ENCODE measurements around the gene SLC16A4. TPM values are rescaled to one million over a fixed set of nuclear protein-coding genes. Genes with fewer than 3 reads are reported as not detected.

SLC16A4 gene
- total RNA-seq, 2 experiments from 2014 or later = 0.14 to 0.37 TPM

GRCh38 chr1:110348050-110348449 lies 42.8 kb downstream of the SLC16A4 start:
- Mint-ChIP-seq H3K4me1 (ENCODE audit: low read depth) (peaks cover 79% of the 10 kb centered on the region), H3K27me3 (ENCODE audit: low read depth) (no peaks in the 10 kb centered on the region), H3K36me3 (ENCODE audit: low read depth) (peaks cover 52% of the 10 kb centered on the region), H3K27ac (no peak overlapping the region), H3K9me3 (no peaks in the 10 kb centered on the region), H3K4me3 (no peak overlapping the region)
- CTCF ChIA-PET = interaction anchor here (0.8 to 2.2 kb wide), 5 partner anchors 10 to 144 kb away, joined by 3 to 8 read pairs (median 7); no protein-coding TSS in a partner anchor
- no peak for DNase-seq
- intact Hi-C loops (cut with micrococcal nuclease) = no loop called here

- DNase-seq = no peak
- intact Hi-C loops (cut with micrococcal nuclease) = no loop called here
- Mint-ChIP-seq H3K9me3 (no peaks in the 10 kb centered on the region), H3K36me3 (ENCODE audit: low read depth) (peaks cover 59% of the 10 kb centered on the region), H3K4me3 (no peak overlapping the region), H3K27me3 (ENCODE audit: low read depth) (no peaks in the 10 kb centered on the region), H3K27ac (no peak overlapping the region), H3K4me1 (ENCODE audit: low read depth) (peaks cover 84% of the 10 kb centered on the region)
- CTCF ChIA-PET = interaction anchor here (0.6 to 2.2 kb wide), 5 partner anchors 9 to 144 kb away, joined by 3 to 7 read pairs (median 4); no protein-coding TSS in a partner anchor
These were observed 43.5 kb downstream of the SLC16A4 start for GRCh38 chr1:110347182-110347893.

- H3K4me3 Mint-ChIP-seq = no peak overlapping the region
- peaks cover 66% of the 10 kb centered on the region for H3K36me3 Mint-ChIP-seq (ENCODE audit: low read depth)
- H3K27me3 Mint-ChIP-seq (ENCODE audit: low read depth) = no peaks in the 10 kb centered on the region
- no peak for DNase-seq
- CTCF ChIA-PET = interaction anchor here (1.0 to 1.2 kb wide), 2 partner anchors 23 to 143 kb away, joined by 4 read pairs; no protein-coding TSS in a partner anchor
- intact Hi-C loops (cut with micrococcal nuclease) = no loop called here
- peaks cover 88% of the 10 kb centered on the region for H3K4me1 Mint-ChIP-seq (ENCODE audit: low read depth)
- no peaks in the 10 kb centered on the region for H3K9me3 Mint-ChIP-seq
- no peak overlapping the region for H3K27ac Mint-ChIP-seq
These were observed 44.1 kb downstream of the SLC16A4 start for GRCh38 chr1:110346690-110347089.

- intact Hi-C loops (cut with micrococcal nuclease) = no loop called here
- Mint-ChIP-seq H3K27ac (no peak overlapping the region), H3K4me1 (ENCODE audit: low read depth) (peaks cover 91% of the 10 kb centered on the region), H3K36me3 (ENCODE audit: low read depth) (peaks cover 78% of the 10 kb centered on the region), H3K27me3 (ENCODE audit: low read depth) (no peaks in the 10 kb centered on the region), H3K4me3 (no peak overlapping the region), H3K9me3 (no peaks in the 10 kb centered on the region)
- DNase-seq = no peak
- CTCF ChIA-PET = no interaction called here
These were observed 45.3 kb downstream of the SLC16A4 start for GRCh38 chr1:110345480-110345879.

GRCh38 chr1:110344152-110344551 lies 46.7 kb downstream of the SLC16A4 start:
- H3K4me3 Mint-ChIP-seq = no peak overlapping the region
- peaks cover 82% of the 10 kb centered on the region for H3K36me3 Mint-ChIP-seq (ENCODE audit: low read depth)
- peaks cover 87% of the 10 kb centered on the region for H3K4me1 Mint-ChIP-seq (ENCODE audit: low read depth)
- no peak overlapping the region for H3K27ac Mint-ChIP-seq
- CTCF ChIA-PET = interaction anchor here (0.7 to 1.3 kb wide), 3 partner anchors 32 to 141 kb away, joined by 3 to 4 read pairs (median 4); no protein-coding TSS in a partner anchor
- no peak for DNase-seq
- intact Hi-C loops (cut with micrococcal nuclease) = no loop called here
- H3K9me3 Mint-ChIP-seq = no peaks in the 10 kb centered on the region
- no peaks in the 10 kb centered on the region for H3K27me3 Mint-ChIP-seq (ENCODE audit: low read depth)

- no peak for DNase-seq
- CTCF ChIA-PET = interaction anchor here (0.6 to 1.3 kb wide), 5 partner anchors 31 to 220 kb away, joined by 3 to 4 read pairs (median 3); no protein-coding TSS in a partner anchor
- no peak overlapping the region for H3K4me3 Mint-ChIP-seq
- H3K4me1 Mint-ChIP-seq (ENCODE audit: low read depth) = peaks cover 78% of the 10 kb centered on the region
- no peaks in the 10 kb centered on the region for H3K27me3 Mint-ChIP-seq (ENCODE audit: low read depth)
- peaks cover 76% of the 10 kb centered on the region for H3K36me3 Mint-ChIP-seq (ENCODE audit: low read depth)
- H3K9me3 Mint-ChIP-seq = no peaks in the 10 kb centered on the region
- intact Hi-C loops (cut with micrococcal nuclease) = no loop called here
- peak overlapping the region; percentile 81 for H3K27ac Mint-ChIP-seq
These were observed 47.6 kb downstream of the SLC16A4 start for GRCh38 chr1:110343249-110343648.

GRCh38 chr1:110341872-110342331 lies 48.9 kb downstream of the SLC16A4 start:
- intact Hi-C loops (cut with micrococcal nuclease) = loop anchor here (2.0 kb wide), 1 partner anchor 13 kb away; no protein-coding TSS in a partner anchor
- DNase-seq = no peak
- Mint-ChIP-seq H3K27ac (no peak overlapping the region), H3K27me3 (ENCODE audit: low read depth) (no peaks in the 10 kb centered on the region), H3K4me1 (ENCODE audit: low read depth) (peaks cover 66% of the 10 kb centered on the region), H3K36me3 (ENCODE audit: low read depth) (peaks cover 65% of the 10 kb centered on the region), H3K9me3 (no peaks in the 10 kb centered on the region), H3K4me3 (no peak overlapping the region)
- CTCF ChIA-PET = interaction anchor here (0.6 to 1.1 kb wide), 3 partner anchors 19 to 134 kb away, joined by 3 to 5 read pairs (median 4); no protein-coding TSS in a partner anchor

- peak; percentile 20 for DNase-seq
- Mint-ChIP-seq H3K27ac (no peak overlapping the region), H3K4me1 (ENCODE audit: low read depth) (peaks cover 66% of the 10 kb centered on the region), H3K27me3 (ENCODE audit: low read depth) (no peaks in the 10 kb centered on the region), H3K9me3 (no peaks in the 10 kb centered on the region), H3K36me3 (ENCODE audit: low read depth) (peaks cover 59% of the 10 kb centered on the region), H3K4me3 (no peak overlapping the region)
- intact Hi-C loops (cut with micrococcal nuclease) = loop anchor here (2.0 kb wide), 1 partner anchor 13 kb away; no protein-coding TSS in a partner anchor
- CTCF ChIA-PET = interaction anchor here (0.6 to 9.1 kb wide), 5 partner anchors 20 to 134 kb away, joined by 3 to 81 read pairs (median 4); partner anchors contain the start of gene KCNC4
These were observed 49.5 kb downstream of the SLC16A4 start for GRCh38 chr1:110341146-110341871.

- peaks cover 56% of the 10 kb centered on the region for H3K4me1 Mint-ChIP-seq (ENCODE audit: low read depth)
- intact Hi-C loops (cut with micrococcal nuclease) = loop anchor here (2.0 kb wide), 1 partner anchor 15 kb away; no protein-coding TSS in a partner anchor
- DNase-seq = no peak
- H3K9me3 Mint-ChIP-seq = no peaks in the 10 kb centered on the region
- CTCF ChIA-PET = interaction anchor here (1.3 to 9.1 kb wide), 6 partner anchors 9 to 156 kb away, joined by 3 to 81 read pairs (median 14); partner anchors contain the start of gene KCNC4
- H3K4me3 Mint-ChIP-seq = no peak overlapping the region
- H3K36me3 Mint-ChIP-seq (ENCODE audit: low read depth) = peaks cover 49% of the 10 kb centered on the region
- no peak overlapping the region for H3K27ac Mint-ChIP-seq
- H3K27me3 Mint-ChIP-seq (ENCODE audit: low read depth) = no peaks in the 10 kb centered on the region
These were observed 50.7 kb downstream of the SLC16A4 start for GRCh38 chr1:110340207-110340468.

- Mint-ChIP-seq H3K27ac (no peak overlapping the region), H3K4me1 (ENCODE audit: low read depth) (peaks cover 54% of the 10 kb centered on the region), H3K36me3 (ENCODE audit: low read depth) (peaks cover 47% of the 10 kb centered on the region), H3K9me3 (no peaks in the 10 kb centered on the region), H3K27me3 (ENCODE audit: low read depth) (no peaks in the 10 kb centered on the region), H3K4me3 (no peak overlapping the region)
- peak; percentile 80 for DNase-seq
- intact Hi-C loops (cut with micrococcal nuclease) = loop anchor here (1.0 to 10.0 kb wide), 12 partner anchors 15 to 1647 kb away; partner anchors contain the start of genes AMPD2, ATP5PB, CHI3L2 and GNAT2
- CTCF ChIA-PET = interaction anchor here (1.0 to 9.1 kb wide), 9 partner anchors 9 to 248 kb away, joined by 3 to 81 read pairs (median 7); partner anchors contain the start of gene KCNC4
These were observed 51.2 kb downstream of the SLC16A4 start for GRCh38 chr1:110339407-110340206.

GRCh38 chr1:110338886-110339406 lies 51.9 kb downstream of the SLC16A4 start, which contains the start of gene RBM15:
Gene RBM15 (plus strand): TSS chr1:110339377. CDS start chr1:110339406, 29 bp downstream.
- Mint-ChIP-seq H3K4me1 (ENCODE audit: low read depth) (peaks cover 48% of the 10 kb centered on the region), H3K27me3 (ENCODE audit: low read depth) (no peaks in the 10 kb centered on the region), H3K27ac (no peak within 1 kb of the TSS), H3K9me3 (no peaks in the 10 kb centered on the region), H3K36me3 (ENCODE audit: low read depth) (peaks cover 43% of the 10 kb centered on the region), H3K4me3 (no peak within 1 kb of the TSS)
- CTCF ChIA-PET = interaction anchor here (0.7 to 9.1 kb wide), 11 partner anchors 10 to 247 kb away, joined by 3 to 81 read pairs (median 7); partner anchors contain the start of gene KCNC4
- peak; percentile 99 for DNase-seq
- intact Hi-C loops (cut with micrococcal nuclease) = loop anchor here (1.0 to 10.0 kb wide), 14 partner anchors 68 to 1646 kb away; partner anchors contain the start of genes AMPD2, ATP5PB, CHI3L2 and GNAT2

All from activated naive CD4-positive, alpha-beta T cell treated with anti-CD3 and anti-CD28 coated beads for 36 hours (primary cell).